Cerebellar nuclear complex (tissue), 1 donor: Measurements from ENCODE around the gene MEIS3.
"Not testable (repeated sequence)": the region's sequence is repeated elsewhere in the genome, so short reads cannot be mapped to it uniquely, and the experiment has no call there.

Experiments
- DNase-seq, 2 experiments: peaks; one replicate each; lab custom pipeline; 2025; lab: John Stamatoyannopoulos, UW

Gene MEIS3

GRCh38 chr19:47384533-47384932, 34.8 kb downstream of the MEIS3 start:
- DNase-seq: not testable (repeated sequence)

GRCh38 chr19:47383890-47384289, 35.4 kb downstream of the MEIS3 start:
- DNase-seq: not testable (repeated sequence)

- DNase-seq: no peak
These were observed 37.6 kb downstream of the MEIS3 start for GRCh38 chr19:47381653-47382279.

- DNase-seq: no peak
These were observed 38.2 kb downstream of the MEIS3 start for GRCh38 chr19:47381121-47381520.

- no peak for DNase-seq
These were observed 38.8 kb downstream of the MEIS3 start for GRCh38 chr19:47380559-47380958.

- no peak for DNase-seq
These were observed 39.9 kb downstream of the MEIS3 start for GRCh38 chr19:47379381-47379938.

- DNase-seq: no peak
These were observed 41.1 kb downstream of the MEIS3 start for GRCh38 chr19:47378246-47378645.

- DNase-seq: no peak
These were observed 41.5 kb downstream of the MEIS3 start for GRCh38 chr19:47377801-47378200.

GRCh38 chr19:47377208-47377701, 42.1 kb downstream of the MEIS3 start:
- DNase-seq: peak in 1 of 2 experiments; percentile 56

- no peak for DNase-seq
These were observed 42.7 kb downstream of the MEIS3 start for GRCh38 chr19:47376589-47377144.

- DNase-seq: no peak
These were observed 43.4 kb downstream of the MEIS3 start for GRCh38 chr19:47375694-47376588.

- DNase-seq: no peak
These were observed 44.2 kb downstream of the MEIS3 start for GRCh38 chr19:47374876-47375693.

- DNase-seq: no peak
These were observed 45.8 kb downstream of the MEIS3 start for GRCh38 chr19:47373246-47374240.

- no peak for DNase-seq
These were observed 46.7 kb downstream of the MEIS3 start for GRCh38 chr19:47372603-47373002.

- no peak for DNase-seq
These were observed 48.1 kb downstream of the MEIS3 start for GRCh38 chr19:47371261-47371660.

GRCh38 chr19:47370045-47370611, 49.2 kb downstream of the MEIS3 start:
- DNase-seq: no peak

- DNase-seq: peak in 1 of 2 experiments; percentile 3
These were observed 53.9 kb downstream of the MEIS3 start for GRCh38 chr19:47365455-47365854.

- DNase-seq: no peak
These were observed 55.4 kb downstream of the MEIS3 start for GRCh38 chr19:47363758-47364531.

GRCh38 chr19:47362321-47362720, 57.0 kb downstream of the MEIS3 start:
- DNase-seq: no peak
